GM12891 (cell line): ENCODE measurements around the gene PHF19.

Experiments
- DNase-seq: peaks from one replicate; pipeline ENCODE4 v3.0.0; 2011; ENCODE audit warnings: low spot score; ENCODE audit not compliant: insufficient read length
- FAIRE-seq: peaks from 2 replicates; lab custom pipeline; 2011; peaks lifted over from hg19 to GRCh38; lab: Jason Lieb, UNC
- PAX5 ChIP-seq: IDR thresholded peaks from 2 replicates; pipeline ENCODE4 v1.6.1; 2011; ENCODE audit warnings: low read length, moderate library complexity, mild to moderate bottlenecking; ENCODE audit not compliant: insufficient read depth, severe bottlenecking
- POLR2A ChIP-seq: IDR thresholded peaks from 2 replicates; pipeline ENCODE4 v1.6.1; 2011; ENCODE audit warnings: low read depth, low read length, control low read depth
- POLR2AphosphoS5 ChIP-seq: IDR thresholded peaks from 2 replicates; pipeline ENCODE4 v1.6.1; 2011; ENCODE audit warnings: low read depth, low read length, control low read depth
- POU2F2 ChIP-seq: IDR thresholded peaks from 2 replicates; pipeline ENCODE4 v1.6.1; 2011; ENCODE audit warnings: low read depth, mild to moderate bottlenecking, control low read depth, low read length, moderate library complexity
- SPI1 ChIP-seq: IDR thresholded peaks from 2 replicates; pipeline ENCODE4 v1.6.1; 2011; ENCODE audit warnings: low read depth, low read length, control low read depth
- TAF1 ChIP-seq: IDR thresholded peaks from 2 replicates; pipeline ENCODE4 v1.6.1; 2011; ENCODE audit warnings: low read depth, low read length, control low read depth

Gene PHF19

DNA sequence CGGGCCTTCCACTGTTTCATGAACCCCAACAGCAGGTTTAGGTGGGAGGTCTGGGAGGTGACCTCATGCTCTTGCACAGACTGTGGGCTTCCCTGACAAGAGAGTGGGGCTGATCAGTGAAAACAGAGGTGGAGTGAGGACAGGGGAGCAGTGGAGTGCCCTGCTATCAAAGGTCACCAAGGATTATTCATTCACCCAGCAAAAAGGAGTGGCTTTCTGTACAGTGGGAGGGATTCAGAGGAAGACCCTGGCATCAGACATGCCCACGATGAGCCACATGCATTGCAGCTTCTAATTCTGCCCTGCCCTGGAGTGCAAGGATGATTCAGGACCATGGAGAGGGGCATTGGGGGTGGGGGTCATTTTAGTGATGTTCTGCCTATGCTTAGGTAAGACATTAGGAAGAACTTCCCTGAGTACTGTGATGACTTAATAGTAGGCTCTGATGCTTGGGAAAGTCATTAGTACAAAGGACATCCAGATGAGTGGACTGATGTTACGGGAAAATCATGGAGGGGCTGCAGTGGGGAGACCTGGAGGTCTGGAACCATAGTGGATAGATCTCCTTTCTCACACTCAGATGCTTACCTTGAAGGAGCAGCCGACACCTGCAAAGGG, 36.8 kb upstream of the PHF19 start:
- TF ChIP-seq POLR2A, result no peak
- no peak for TF ChIP-seq SPI1
- TF ChIP-seq PAX5, result no peak
- TF ChIP-seq POLR2AphosphoS5, result no peak; the same call in 1 of the 2 replicates
- no peak for TF ChIP-seq TAF1
- no peak for TF ChIP-seq POU2F2
- DNase-seq, result no peak
- no peak for FAIRE-seq

DNA sequence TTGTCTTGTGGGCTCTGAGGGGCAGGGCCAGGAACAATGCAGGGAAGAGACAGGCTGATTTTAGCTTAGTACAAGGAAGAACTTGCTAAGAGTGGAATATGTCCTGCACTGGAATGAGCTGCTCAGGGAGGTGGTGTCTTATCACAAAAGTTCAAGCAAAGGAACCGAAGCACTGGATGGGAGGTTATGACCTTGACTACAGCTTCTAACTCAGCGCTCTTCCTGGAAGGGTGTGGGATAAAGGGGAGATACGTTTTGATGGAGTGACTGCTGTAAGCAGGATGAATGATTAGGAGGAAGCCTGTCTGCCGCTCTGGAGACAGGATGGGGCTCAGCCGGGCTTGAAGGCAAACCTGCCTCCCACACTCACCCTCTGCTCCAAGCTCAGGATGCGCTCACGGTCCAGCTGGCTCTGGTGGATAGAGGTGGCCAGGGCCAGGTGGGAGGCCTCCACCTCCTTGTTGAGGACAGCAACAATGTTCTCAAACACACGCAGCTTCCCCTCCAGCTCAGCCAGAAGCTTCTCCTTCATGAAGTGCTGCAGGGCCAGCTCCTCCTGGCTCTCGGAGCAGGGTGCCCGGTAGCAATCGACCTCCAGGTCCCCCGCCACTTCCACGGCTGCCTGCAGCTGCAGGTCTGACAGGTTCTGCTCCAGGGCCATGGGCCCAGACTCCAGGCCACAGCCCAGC, 36.1 kb upstream of the PHF19 start:
- FAIRE-seq (no peak), DNase-seq (no peak)
- TF ChIP-seq POLR2AphosphoS5 (peak; percentile 71), POU2F2 (no peak)

DNA sequence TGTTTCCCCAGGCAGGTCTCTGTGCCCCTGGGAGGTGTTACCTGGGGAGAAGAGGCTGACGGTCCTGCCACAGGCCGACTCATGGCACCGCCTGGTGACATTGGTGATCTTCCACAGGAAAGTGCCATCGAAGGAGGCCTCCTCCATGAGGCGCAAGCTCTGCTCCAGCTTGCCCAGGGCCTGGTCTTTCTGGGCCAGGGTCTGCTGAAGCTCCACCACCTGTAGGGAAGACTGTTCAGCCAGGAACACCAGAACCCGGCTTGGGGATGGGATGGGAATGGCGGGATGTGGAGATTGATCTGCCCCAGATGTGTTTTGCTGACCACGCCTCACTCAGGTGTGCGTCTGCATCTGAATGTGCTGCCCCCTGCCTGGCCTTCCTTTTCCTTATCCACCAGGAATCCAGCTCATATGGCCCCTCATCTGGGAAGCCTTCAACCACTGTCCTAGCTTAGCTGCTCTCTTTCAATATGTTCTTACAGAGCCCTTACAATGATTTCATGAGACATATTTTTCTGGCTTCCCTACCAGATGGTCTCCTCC, 34.4 kb upstream of the PHF19 start:
- FAIRE-seq (no peak), DNase-seq (no peak)
- TF ChIP-seq TAF1, result no peak
- TF ChIP-seq POLR2A, result 0 out of 2 replicates have a peak, but pooled peaks have one; percentile 16
- peak; percentile 81 for TF ChIP-seq POLR2AphosphoS5

DNA sequence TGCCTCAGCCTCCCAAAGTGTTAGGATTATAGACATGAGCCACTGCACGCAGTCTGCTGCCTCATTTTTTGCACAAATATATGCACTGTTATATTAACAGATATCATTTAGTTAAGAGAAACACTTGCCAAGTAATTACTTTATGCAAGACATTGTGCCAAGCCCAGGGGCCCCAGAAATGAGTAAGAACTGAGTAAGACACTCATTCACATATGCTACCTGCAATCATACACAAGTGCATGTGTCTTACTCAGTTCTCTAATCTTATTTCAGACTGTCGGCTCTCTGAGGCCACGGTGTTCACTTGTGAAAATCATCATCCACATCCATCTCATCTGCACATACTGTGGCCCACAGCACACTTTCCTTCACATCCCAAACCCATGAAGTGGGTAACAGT, 33.7 kb upstream of the PHF19 start:
- no peak for TF ChIP-seq POLR2AphosphoS5
- TF ChIP-seq POLR2A, result no peak
- TF ChIP-seq SPI1, result no peak
- TF ChIP-seq PAX5, result no peak
- TF ChIP-seq TAF1, result no peak
- no peak for TF ChIP-seq POU2F2
- DNase-seq (no peak), FAIRE-seq (no peak)

DNA sequence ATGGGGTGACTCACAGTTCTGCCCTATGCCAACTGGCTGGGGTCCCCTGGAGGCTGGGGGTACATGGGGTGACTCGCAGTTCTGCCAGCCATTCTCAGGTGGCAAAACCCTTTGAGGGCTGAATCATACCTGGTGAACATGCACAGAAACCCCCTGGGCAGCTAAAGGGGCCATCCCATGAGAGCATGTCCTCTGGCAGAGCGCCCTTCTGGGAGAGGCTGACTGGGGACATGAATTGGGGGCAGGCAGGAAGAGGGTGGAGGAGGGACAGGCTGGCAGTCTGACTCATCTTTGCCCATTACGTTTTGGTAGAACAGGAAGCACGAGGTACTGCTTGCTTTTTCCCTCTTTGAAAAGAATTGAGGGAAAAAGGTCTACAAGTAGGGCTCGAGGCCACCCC, 32.9 kb upstream of the PHF19 start:
- no peak for FAIRE-seq
- no peak for TF ChIP-seq POLR2A
- TF ChIP-seq TAF1, result no peak
- TF ChIP-seq SPI1, result no peak
- no peak for TF ChIP-seq POLR2AphosphoS5
- no peak for TF ChIP-seq POU2F2
- no peak for TF ChIP-seq PAX5
- DNase-seq, result no peak

DNA sequence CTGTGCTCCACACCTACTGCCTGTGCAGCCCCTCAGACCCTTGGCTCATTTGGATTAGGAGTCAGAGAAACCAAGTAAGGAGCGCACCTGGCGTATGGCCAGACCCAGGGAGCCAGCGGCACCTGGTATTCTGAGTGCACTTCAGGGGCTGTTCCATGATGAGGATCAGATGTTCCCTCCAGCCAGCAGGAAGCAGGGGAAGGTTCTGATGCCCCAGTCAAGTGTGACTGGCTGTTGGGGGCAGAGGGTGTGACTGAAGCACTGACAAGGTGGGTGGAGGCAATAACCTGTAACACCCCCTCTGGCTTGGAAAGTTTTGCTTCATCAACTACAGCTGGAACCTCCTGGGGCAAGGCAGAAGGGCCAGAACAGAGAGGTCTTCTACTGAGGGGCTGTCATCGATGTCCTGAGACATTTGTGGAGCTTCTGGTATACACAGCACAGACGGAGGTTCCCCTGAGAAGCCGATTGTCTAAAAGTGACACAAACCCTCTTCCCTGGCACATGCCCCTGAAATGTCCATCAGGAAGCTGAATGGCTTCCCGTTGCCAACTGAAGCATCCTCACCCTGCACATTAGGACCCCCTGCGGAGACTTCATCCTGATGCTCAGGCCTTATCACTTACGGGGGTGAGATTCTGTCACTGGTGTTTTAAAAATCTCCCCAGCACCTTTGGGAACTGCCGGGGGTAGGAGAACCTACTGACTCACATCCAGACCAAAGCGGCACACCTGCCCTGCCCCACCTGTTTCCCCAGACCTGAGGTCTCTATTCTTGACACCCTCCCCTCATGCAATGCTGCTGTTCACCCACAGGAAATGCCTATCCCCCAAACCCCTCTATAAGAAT, 28.6 kb upstream of the PHF19 start:
- no peak for TF ChIP-seq TAF1
- peak; percentile 56 for FAIRE-seq
- no peak for DNase-seq

DNA sequence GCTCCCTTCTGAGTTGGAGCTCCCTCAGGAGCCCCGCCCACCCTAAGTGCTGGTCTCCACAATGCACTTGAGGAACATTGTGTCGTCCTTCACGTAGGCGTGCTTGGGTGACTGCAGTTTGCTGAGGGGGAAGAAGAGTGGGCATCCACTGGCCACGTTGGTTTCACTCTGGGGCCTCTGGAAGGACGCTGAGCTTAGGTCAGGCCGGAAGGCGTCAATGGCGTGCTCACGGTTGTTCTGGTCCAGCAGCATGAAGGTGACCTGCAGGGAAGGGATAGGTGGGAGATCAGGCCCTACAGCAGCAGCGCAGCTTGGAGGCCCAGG, 28.0 kb upstream of the PHF19 start:
- DNase-seq (no peak), FAIRE-seq (no peak)
- TF ChIP-seq PAX5, result no peak
- TF ChIP-seq POU2F2, result no peak
- no peak for TF ChIP-seq SPI1
- no peak for TF ChIP-seq POLR2AphosphoS5
- no peak for TF ChIP-seq POLR2A
- no peak for TF ChIP-seq TAF1

DNA sequence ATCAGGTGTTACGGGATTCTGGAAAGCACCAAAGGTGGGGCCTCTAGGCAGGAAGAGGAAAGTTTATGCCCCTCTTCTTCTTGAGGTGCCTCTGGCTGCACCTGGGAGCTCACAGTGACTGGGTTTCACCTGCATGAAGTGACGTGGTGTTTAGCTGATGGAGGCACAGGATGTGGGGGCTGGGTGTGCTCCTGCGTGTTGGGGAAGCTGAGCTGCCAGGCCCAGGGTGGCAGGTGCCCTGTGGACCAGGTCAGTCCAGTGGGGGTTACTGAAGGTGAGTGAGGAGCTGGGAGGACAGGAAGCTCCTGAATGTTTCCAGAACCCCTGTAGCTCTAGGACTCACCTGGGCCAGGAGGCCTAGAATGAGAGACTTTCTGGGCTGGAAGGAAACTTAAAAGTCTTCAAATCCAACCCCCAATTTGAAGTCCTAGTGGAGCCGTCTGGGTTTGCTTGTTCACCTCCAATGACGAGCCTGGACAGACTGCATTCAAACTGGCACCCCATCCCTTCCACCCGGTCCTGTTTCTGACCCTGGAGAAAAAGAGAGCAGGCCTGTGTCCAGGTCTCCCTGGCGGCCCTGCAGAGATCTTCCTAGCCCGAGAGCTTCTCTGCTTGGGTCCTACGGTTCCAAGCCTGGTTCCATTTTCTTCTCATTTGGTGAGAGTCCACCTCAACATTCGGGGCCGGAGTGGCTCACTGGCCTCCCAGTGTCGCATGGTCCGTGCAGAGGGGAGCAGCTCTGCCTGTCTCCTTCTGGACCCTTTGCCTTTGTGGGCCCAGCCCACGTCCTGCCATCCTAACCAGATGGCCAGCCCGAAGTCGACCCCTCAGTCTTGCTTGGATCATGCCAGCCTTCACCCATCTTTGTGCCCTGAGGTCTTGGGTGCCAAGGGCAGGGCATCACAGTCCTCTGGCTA, 27.3 kb upstream of the PHF19 start:
- DNase-seq (no peak), FAIRE-seq (no peak)
- TF ChIP-seq SPI1 (no peak), POLR2A (peak; percentile 49), PAX5 (no peak), POLR2AphosphoS5 (peak; percentile 71), POU2F2 (no peak)

DNA sequence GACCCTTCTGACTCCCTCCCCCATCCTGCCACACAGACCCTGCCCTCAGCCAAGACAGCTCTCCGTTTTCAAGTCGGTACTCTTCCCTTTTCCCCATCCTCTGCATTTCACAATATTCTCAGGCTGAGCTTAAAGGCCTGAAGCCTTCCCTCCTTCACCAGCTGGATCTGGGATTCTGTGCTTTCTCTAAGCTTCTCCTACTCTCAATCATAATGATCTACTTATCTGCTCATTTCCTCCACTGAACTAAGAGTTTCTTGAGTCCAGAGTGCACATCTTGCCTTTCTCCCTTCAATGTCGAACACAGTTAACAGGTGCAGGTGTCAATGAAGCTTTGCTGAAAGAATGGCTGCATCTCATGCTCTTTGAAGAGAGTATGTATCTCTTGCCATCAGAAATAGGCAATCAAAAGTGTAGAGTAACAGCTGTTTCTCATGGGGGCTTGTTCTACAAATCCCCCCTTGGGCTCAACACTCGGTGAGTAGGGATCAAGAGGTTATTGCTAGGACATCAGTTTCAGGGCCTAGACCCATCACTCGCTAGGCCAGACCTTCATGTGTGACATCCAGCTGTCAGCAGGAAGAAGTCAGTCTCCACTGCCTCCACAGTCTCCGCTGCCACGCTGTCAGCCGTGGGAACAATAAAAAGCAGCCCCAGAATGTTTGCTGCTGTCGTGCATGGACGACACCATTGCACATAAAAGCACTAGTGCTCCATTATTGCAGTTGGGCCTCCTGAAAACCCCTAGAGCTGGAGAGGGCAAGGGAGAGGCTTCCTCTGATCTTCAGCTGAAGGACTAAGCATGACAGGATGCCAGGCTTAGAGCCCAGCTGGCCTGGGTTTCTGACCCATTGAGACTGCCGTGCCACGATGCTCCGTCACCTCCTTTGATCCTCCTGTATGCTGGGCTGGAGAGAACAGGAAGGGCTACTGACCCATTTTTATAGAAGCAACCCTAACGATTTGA, 25.9 kb upstream of the PHF19 start:
- TF ChIP-seq POLR2A (no peak), POLR2AphosphoS5 (peak; percentile 57)
- no peak for FAIRE-seq
- no peak for DNase-seq
